H9 (cell line): ENCODE data around the gene CCND3. TPM values are rescaled to one million over a fixed set of nuclear protein-coding genes. Genes with fewer than 3 reads are reported as not detected.

ENCODE experiments used
- DNase-seq: peaks from one replicate; pipeline ENCODE4 v3.0.0-alpha.2; 2017
- H2AFZ ChIP-seq: one replicate; pipeline ENCODE4 v1.6.1; 2013; ENCODE audit warnings: mild to moderate bottlenecking, low read length, control low read depth, moderate library complexity
- H2AK5ac ChIP-seq: 2 replicates; pipeline ENCODE4 v1.6.1; 2013; ENCODE audit warnings: low read length, control low read depth, mixed read lengths; ENCODE audit not compliant: insufficient read length
- H2BK120ac ChIP-seq: one replicate; pipeline ENCODE4 v1.6.1; 2013; ENCODE audit warnings: low read depth, mild to moderate bottlenecking, low read length, control low read depth, inconsistent platforms; ENCODE audit not compliant: poor library complexity, severe bottlenecking
- H2BK12ac ChIP-seq: 2 replicates; pipeline ENCODE4 v1.6.1; 2013; ENCODE audit warnings: low read length, control low read depth, mixed read lengths, low read depth; ENCODE audit not compliant: insufficient read length
- H2BK15ac ChIP-seq: 2 replicates; pipeline ENCODE4 v1.6.1; 2013; ENCODE audit warnings: low read depth, low read length, control low read depth
- H2BK20ac ChIP-seq: one replicate; pipeline ENCODE4 v1.6.1; 2013; ENCODE audit warnings: low read depth, mild to moderate bottlenecking, low read length, control low read depth, inconsistent platforms; ENCODE audit not compliant: poor library complexity, severe bottlenecking
- H2BK5ac ChIP-seq: 2 replicates; pipeline ENCODE4 v1.6.1; 2013; ENCODE audit warnings: low read length, control low read depth, mixed read lengths; ENCODE audit not compliant: insufficient read length
- H3K14ac ChIP-seq: 2 replicates; pipeline ENCODE4 v1.6.1; 2013; ENCODE audit warnings: low read length, control low read depth; ENCODE audit not compliant: insufficient read depth
- H3K18ac ChIP-seq: 2 replicates; pipeline ENCODE4 v1.6.1; 2013; ENCODE audit warnings: low read depth, mild to moderate bottlenecking, mixed read lengths, low read length, control low read depth; ENCODE audit not compliant: insufficient read length
- H3K23ac ChIP-seq: 2 replicates; pipeline ENCODE4 v1.6.1; 2013; ENCODE audit warnings: low read length, control low read depth, mixed read lengths, low read depth; ENCODE audit not compliant: insufficient read length
- H3K23me2 ChIP-seq: 2 replicates; pipeline ENCODE4 v1.6.1; 2013; ENCODE audit warnings: low read depth, mild to moderate bottlenecking, mixed read lengths, low read length, control low read depth; ENCODE audit not compliant: insufficient read length, poor library complexity, severe bottlenecking
- H3K27ac ChIP-seq: 2 replicates; pipeline ENCODE4 v1.5.1; 2013; ENCODE audit warnings: low read length, control low read depth, mixed read lengths, low read depth; ENCODE audit not compliant: insufficient read length
- H3K27me3 ChIP-seq: 2 replicates; pipeline ENCODE4 v1.6.1; 2013; ENCODE audit warnings: low read length, control low read depth, inconsistent platforms; ENCODE audit not compliant: insufficient read depth
- H3K4ac ChIP-seq: 2 replicates; pipeline ENCODE4 v1.6.1; 2013; ENCODE audit warnings: low read depth, mild to moderate bottlenecking, control low read depth, inconsistent platforms, low read length, moderate library complexity
- H3K4me1 ChIP-seq: 2 replicates; pipeline ENCODE4 v1.6.1; 2013; ENCODE audit warnings: low read length, control low read depth, inconsistent platforms; ENCODE audit not compliant: insufficient read depth
- H3K4me2 ChIP-seq: 2 replicates; pipeline ENCODE4 v1.6.1; 2013; ENCODE audit warnings: low read length, control low read depth, mixed read lengths; ENCODE audit not compliant: insufficient read length, insufficient read depth
- H3K56ac ChIP-seq: 2 replicates; pipeline ENCODE4 v1.6.1; 2013; ENCODE audit warnings: low read depth, mild to moderate bottlenecking, mixed read lengths, low read length, control low read depth; ENCODE audit not compliant: insufficient read length
- H3K79me1 ChIP-seq: 2 replicates; pipeline ENCODE4 v1.6.1; 2013; ENCODE audit warnings: low read depth, mild to moderate bottlenecking, moderate library complexity, low read length, control low read depth, inconsistent platforms; ENCODE audit not compliant: insufficient read depth, poor library complexity, severe bottlenecking
- H3K79me2 ChIP-seq: 2 replicates; pipeline ENCODE4 v1.6.1; 2013; ENCODE audit warnings: low read length, control low read depth, inconsistent platforms; ENCODE audit not compliant: insufficient read depth
- H3K9ac ChIP-seq: 2 replicates; pipeline ENCODE4 v1.6.1; 2013; ENCODE audit warnings: low read length, control low read depth, mixed read lengths; ENCODE audit not compliant: insufficient read length; ENCODE audit errors: extremely low read depth
- H3K9me3 ChIP-seq: one replicate; pipeline ENCODE4 v1.6.1; 2013; ENCODE audit warnings: low read depth, low read length, inconsistent platforms; ENCODE audit not compliant: control insufficient read depth
- H3T11ph ChIP-seq: one replicate; pipeline ENCODE4 v1.6.1; 2013; ENCODE audit warnings: mild to moderate bottlenecking, low read length, control low read depth, inconsistent platforms
- H4K20me1 ChIP-seq: one replicate; pipeline ENCODE4 v1.6.1; 2013; ENCODE audit not compliant: control insufficient read depth, insufficient read length, insufficient read depth
- H4K5ac ChIP-seq: 2 replicates; pipeline ENCODE4 v1.6.1; 2013; ENCODE audit warnings: low read depth, mild to moderate bottlenecking, mixed read lengths, low read length, control low read depth; ENCODE audit not compliant: insufficient read length
- H4K8ac ChIP-seq: replicated peaks from 2 replicates; pipeline ENCODE4 v1.6.1; 2013; ENCODE audit warnings: low read length, control low read depth, mixed read lengths, low read depth; ENCODE audit not compliant: insufficient read length
- H4K91ac ChIP-seq: 2 replicates; pipeline ENCODE4 v1.6.1; 2013; ENCODE audit warnings: low read depth, mild to moderate bottlenecking, moderate library complexity, mixed read lengths, low read length, control low read depth; ENCODE audit not compliant: insufficient read length
- H3K27ac Mint-ChIP-seq, 3 experiments: 2 replicates in 2 of 3; 3 replicates in 1 of 3; pipeline ENCODE4 v1.8.0; 2020 to 2021; ENCODE audit warnings: mixed read lengths in 3 of 3, mild to moderate bottlenecking in 1 of 3, moderate library complexity in 1 of 3
- H3K27me3 Mint-ChIP-seq: 2 replicates; pipeline ENCODE4 v1.8.0; 2021; ENCODE audit warnings: low read depth, mild to moderate bottlenecking, moderate library complexity, mixed read lengths
- H3K36me3 Mint-ChIP-seq, 3 experiments: 2 replicates in 2 of 3; 3 replicates in 1 of 3; pipeline ENCODE4 v1.8.0; 2020 to 2021; ENCODE audit warnings: low read depth in 3 of 3, mixed read lengths in 3 of 3; ENCODE audit not compliant: insufficient read depth in 1 of 3
- H3K4me1 Mint-ChIP-seq, 2 experiments: 2 replicates each; pipeline ENCODE4 v1.8.0; 2020; ENCODE audit warnings: mixed read lengths in 2 of 2
- H3K4me3 Mint-ChIP-seq, 2 experiments: 2 replicates in 1 of 2; 3 replicates in 1 of 2; pipeline ENCODE4 v1.8.0; 2020 to 2021; ENCODE audit warnings: mild to moderate bottlenecking in 2 of 2, mixed read lengths in 2 of 2, moderate library complexity in 1 of 2
- H3K9me3 Mint-ChIP-seq, 2 experiments: 2 replicates in 1 of 2; 3 replicates in 1 of 2; pipeline ENCODE4 v1.8.0; 2020; ENCODE audit warnings: mild to moderate bottlenecking in 2 of 2, mixed read lengths in 2 of 2, moderate library complexity in 1 of 2
- CTCF ChIP-seq: fragments of 200-600 bp; sonication (generic); conservative IDR thresholded peaks from 3 replicates; pipeline ENCODE4 v1.8.0; 2021; ENCODE audit warnings: antibody characterized with exemption, mild to moderate bottlenecking
- WGBS: extraction: QIAGEN DNeasy Blood & Tissue Kit; methylation state at CpG from one replicate; pipeline ENCODE4 v1.1.7; 2013; ENCODE audit warnings: missing lambda C conversion rate, low lambda C conversion rate, mixed read lengths; ENCODE audit not compliant: insufficient read length; ENCODE audit errors: extremely low coverage; 5-methylcytosine and 5-hydroxymethylcytosine counted together
- total RNA-seq: library from RNA; stranded (reverse); gene quantifications from 2 replicates; pipeline ENCODE4 v1.2.1, GENCODE V29; 2021

The CCND3 gene
- total RNA-seq, 1 experiment from 2014 or later, result 24.2 TPM

GRCh38 chr6:41896281-41896680, 45.3 kb downstream of the CCND3 start:
- no peaks in the 10 kb centered on the region for H3K27me3 Mint-ChIP-seq
- H2AFZ ChIP-seq, result no peak overlapping the region
- H4K8ac ChIP-seq, result no peak overlapping the region
- peaks cover 0 to 5% (median 0%) of the 10 kb centered on the region in 3 experiments; a peak in 1 of 7 replicates for H3K36me3 Mint-ChIP-seq
- peak overlapping the region; percentile 95 for H3K4me2 ChIP-seq
- no peak for TF ChIP-seq CTCF
- H4K20me1 ChIP-seq, result no peaks in the 10 kb centered on the region
- H2BK120ac ChIP-seq, result no peak overlapping the region
- H3K27me3 ChIP-seq, result no peaks in the 10 kb centered on the region
- H2BK15ac ChIP-seq, result no peak overlapping the region
- H3K27ac ChIP-seq, result peak overlapping the region; percentile 85
- no peak overlapping the region for H4K91ac ChIP-seq
- H3K9me3 Mint-ChIP-seq, result no peaks in the 10 kb centered on the region
- WGBS, result no CpG with 5 or more reads among the region's 3 CpGs
- no peaks in the 10 kb centered on the region for H3K79me1 ChIP-seq
- no peak overlapping the region for H2BK12ac ChIP-seq
- H3K4me1 Mint-ChIP-seq, result peaks cover 15 to 17% of the 10 kb centered on the region in 2 experiments
- no peaks in the 10 kb centered on the region for H3K79me2 ChIP-seq
- peak overlapping the region; percentile 84 for H3K9ac ChIP-seq
- H3K23me2 ChIP-seq, result peaks cover 15% of the 10 kb centered on the region
- DNase-seq, result no peak
- H2AK5ac ChIP-seq, result no peak overlapping the region
- no peak overlapping the region for H3K23ac ChIP-seq
- peaks cover 9% of the 10 kb centered on the region; the same call in 1 of the 2 replicates for H3K4me1 ChIP-seq
- H3K4me3 Mint-ChIP-seq, result no peak overlapping the region; a peak in 1 of 5 replicates
- no peak overlapping the region for H3T11ph ChIP-seq
- H2BK20ac ChIP-seq, result no peak overlapping the region
- H4K5ac ChIP-seq, result no peak overlapping the region
- H2BK5ac ChIP-seq, result no peak overlapping the region
- no peak overlapping the region for H3K56ac ChIP-seq
- no peak overlapping the region for H3K4ac ChIP-seq
- peak overlapping the region; percentile 94 to 99 (median 95) for H3K27ac Mint-ChIP-seq
- no peak overlapping the region for H3K14ac ChIP-seq
- H3K9me3 ChIP-seq, result no peaks in the 10 kb centered on the region
- H3K18ac ChIP-seq, result no peak overlapping the region
